Activated B cell treated with CpG ODN at 0.5 μM for 24 hours (primary cell): ENCODE data around the gene PPP1R2C. TPM values are rescaled to one million over a fixed set of nuclear protein-coding genes. Genes with fewer than 3 reads are reported as not detected.

ENCODE experiments used
- ATAC-seq: fragments of 200-7000 bp; cut with Tn5 transposase; one replicate; pipeline ENCODE4 v1.10.0; 2021; ENCODE audit warnings: low read depth, mild to moderate bottlenecking, moderate library complexity
- CTCF ChIA-PET: fragments of 350-600 bp; sonication (Branson Sonifier 250); formaldehyde crosslinking; loops from one replicate; lab custom pipeline; 2021; ENCODE audit warnings: antibody characterized with exemption; lab: Charles Lee
- POLR2A ChIA-PET: fragments of 350-600 bp; sonication (Branson Sonifier 250); formaldehyde crosslinking; loops from one replicate; lab custom pipeline; 2021; ENCODE audit warnings: antibody characterized with exemption; lab: Charles Lee
- DNase-seq: peaks from one replicate; pipeline ENCODE4 v3.0.0; 2022
- H3K27ac Mint-ChIP-seq: one replicate; pipeline ENCODE4 v1.8.0; 2020; ENCODE audit warnings: mixed read lengths
- H3K27me3 Mint-ChIP-seq: one replicate; pipeline ENCODE4 v1.8.0; 2021; ENCODE audit warnings: mixed read lengths
- H3K36me3 Mint-ChIP-seq: one replicate; pipeline ENCODE4 v1.8.0; 2021; ENCODE audit warnings: low read depth, mixed read lengths
- H3K4me1 Mint-ChIP-seq: one replicate; pipeline ENCODE4 v1.8.0; 2021; ENCODE audit warnings: mixed read lengths
- H3K4me3 Mint-ChIP-seq: one replicate; pipeline ENCODE4 v1.8.0; 2020; ENCODE audit warnings: mild to moderate bottlenecking, mixed read lengths
- H3K9me3 Mint-ChIP-seq: one replicate; pipeline ENCODE4 v1.8.0; 2020; ENCODE audit warnings: mixed read lengths
- intact Hi-C: fragments of 100-400 bp; cut with micrococcal nuclease; formaldehyde crosslinking; loops from one replicate; pipeline ENCODE4 v1.15.1; 2024
- total RNA-seq: library from RNA; stranded (reverse); gene quantifications from 2 replicates; pipeline ENCODE4 v1.2.3, GENCODE V29; 2022
- TF ChIP-seq, protein P1 (sequence below): fragments of 200-600 bp; IDR thresholded peaks from one replicate; pipeline ENCODE4 v1.8.0; 2022; ENCODE audit warnings: antibody characterized with exemption, mild to moderate bottlenecking

The PPP1R2C gene
- total RNA-seq, 1 donor from 2014 or later, result not detected

DNA sequence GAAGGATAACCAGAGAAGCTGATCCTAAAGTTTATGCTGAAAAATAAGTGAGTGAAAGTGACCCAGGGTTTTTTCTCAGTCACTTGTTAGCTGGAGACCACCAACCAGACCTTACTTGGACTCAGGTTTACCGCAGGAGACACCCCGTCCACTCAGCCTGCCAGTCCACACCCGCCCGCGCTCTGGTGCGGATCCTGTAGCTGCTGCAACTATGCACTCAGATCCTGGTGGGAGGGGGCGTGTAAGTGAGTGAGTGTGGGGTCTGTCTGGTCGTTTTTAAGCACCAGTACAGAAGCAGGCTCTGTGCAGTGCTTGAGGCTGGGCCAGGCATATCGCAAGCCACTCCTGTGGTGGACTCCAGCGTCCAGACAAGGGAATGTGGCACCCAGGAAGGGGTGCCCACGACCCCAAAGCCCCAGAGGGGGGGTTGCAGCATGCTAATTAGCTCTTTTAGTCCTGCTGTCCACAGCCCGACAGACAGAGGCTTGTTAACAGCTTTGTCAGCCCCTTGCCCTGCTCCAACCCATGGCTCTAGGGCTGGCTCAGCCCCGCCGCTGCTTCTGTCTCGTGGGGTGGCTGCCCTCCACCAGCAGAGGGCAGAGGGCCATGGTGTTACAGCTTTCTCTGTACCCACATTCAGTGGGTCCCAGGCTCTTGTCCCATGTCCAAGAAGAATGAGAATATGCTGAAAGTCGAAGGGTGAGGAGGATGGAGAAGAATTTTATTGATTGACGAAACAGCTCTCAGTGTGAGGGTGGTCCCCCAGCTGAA lies 40.4 kb upstream of the PPP1R2C start:
- H3K27ac Mint-ChIP-seq, result no peak overlapping the region
- H3K9me3 Mint-ChIP-seq, result peaks cover 7% of the 10 kb centered on the region
- H3K27me3 Mint-ChIP-seq, result no peaks in the 10 kb centered on the region
- POLR2A ChIA-PET, result no interaction called here
- H3K4me1 Mint-ChIP-seq, result peaks cover under 1% of the 10 kb centered on the region
- H3K4me3 Mint-ChIP-seq, result no peak overlapping the region
- CTCF ChIA-PET, result no interaction called here
- DNase-seq, result no peak
- no peak for ATAC-seq
- TF ChIP-seq, protein P1, sequence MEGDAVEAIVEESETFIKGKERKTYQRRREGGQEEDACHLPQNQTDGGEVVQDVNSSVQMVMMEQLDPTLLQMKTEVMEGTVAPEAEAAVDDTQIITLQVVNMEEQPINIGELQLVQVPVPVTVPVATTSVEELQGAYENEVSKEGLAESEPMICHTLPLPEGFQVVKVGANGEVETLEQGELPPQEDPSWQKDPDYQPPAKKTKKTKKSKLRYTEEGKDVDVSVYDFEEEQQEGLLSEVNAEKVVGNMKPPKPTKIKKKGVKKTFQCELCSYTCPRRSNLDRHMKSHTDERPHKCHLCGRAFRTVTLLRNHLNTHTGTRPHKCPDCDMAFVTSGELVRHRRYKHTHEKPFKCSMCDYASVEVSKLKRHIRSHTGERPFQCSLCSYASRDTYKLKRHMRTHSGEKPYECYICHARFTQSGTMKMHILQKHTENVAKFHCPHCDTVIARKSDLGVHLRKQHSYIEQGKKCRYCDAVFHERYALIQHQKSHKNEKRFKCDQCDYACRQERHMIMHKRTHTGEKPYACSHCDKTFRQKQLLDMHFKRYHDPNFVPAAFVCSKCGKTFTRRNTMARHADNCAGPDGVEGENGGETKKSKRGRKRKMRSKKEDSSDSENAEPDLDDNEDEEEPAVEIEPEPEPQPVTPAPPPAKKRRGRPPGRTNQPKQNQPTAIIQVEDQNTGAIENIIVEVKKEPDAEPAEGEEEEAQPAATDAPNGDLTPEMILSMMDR, result no peak
- intact Hi-C loops, result no loop called here
- peaks cover 5% of the 10 kb centered on the region for H3K36me3 Mint-ChIP-seq

DNA sequence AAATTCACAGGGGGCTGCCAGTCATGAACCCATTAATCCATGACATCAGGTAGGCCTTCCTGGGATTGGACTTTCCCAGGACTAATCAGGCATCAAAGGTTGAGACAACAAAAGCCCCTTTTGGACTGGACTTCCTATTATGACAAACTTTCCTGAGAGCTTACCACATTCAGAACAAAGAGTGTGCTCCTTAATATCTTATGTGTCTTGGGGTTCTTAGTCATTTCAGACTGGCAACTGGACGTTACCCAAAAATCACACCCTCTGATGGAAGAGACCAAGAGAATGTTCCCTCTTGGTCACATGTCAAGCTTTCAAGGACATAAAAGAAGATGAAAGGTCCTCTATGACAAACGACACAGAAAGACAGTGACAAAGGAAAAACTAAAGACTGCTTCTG lies 31.6 kb upstream of the PPP1R2C start:
- TF ChIP-seq, protein P1, result no peak
- no peak for DNase-seq
- no peak for ATAC-seq
- ChIA-PET CTCF (no interaction called here), POLR2A (no interaction called here)
- Mint-ChIP-seq H3K27ac (no peak overlapping the region), H3K9me3 (peaks cover 3% of the 10 kb centered on the region), H3K4me1 (peaks cover 22% of the 10 kb centered on the region), H3K27me3 (no peaks in the 10 kb centered on the region), H3K4me3 (no peak overlapping the region), H3K36me3 (peaks cover 2% of the 10 kb centered on the region)
- intact Hi-C loops, result no loop called here

DNA sequence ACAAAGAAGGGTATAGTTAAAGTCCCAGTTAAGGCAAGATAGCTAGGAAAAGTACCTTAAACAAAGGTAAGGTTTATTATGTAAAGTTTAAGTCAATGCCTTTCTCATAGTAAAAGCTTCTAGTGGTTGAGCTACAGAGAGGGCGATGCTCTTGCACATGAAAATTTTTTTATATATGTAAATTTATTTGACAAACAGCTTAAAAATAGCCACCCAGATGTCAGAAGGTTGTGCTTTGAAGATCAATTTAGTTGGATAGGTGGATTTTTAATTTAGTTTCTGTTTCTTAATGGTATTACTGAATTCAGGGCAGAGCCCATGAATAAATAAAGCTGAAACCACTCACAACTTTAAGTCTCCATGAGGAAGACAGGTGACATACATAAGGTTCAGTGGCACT lies 29.4 kb upstream of the PPP1R2C start:
- H3K27me3 Mint-ChIP-seq, result no peaks in the 10 kb centered on the region
- POLR2A ChIA-PET, result no interaction called here
- no peak overlapping the region for H3K4me3 Mint-ChIP-seq

DNA sequence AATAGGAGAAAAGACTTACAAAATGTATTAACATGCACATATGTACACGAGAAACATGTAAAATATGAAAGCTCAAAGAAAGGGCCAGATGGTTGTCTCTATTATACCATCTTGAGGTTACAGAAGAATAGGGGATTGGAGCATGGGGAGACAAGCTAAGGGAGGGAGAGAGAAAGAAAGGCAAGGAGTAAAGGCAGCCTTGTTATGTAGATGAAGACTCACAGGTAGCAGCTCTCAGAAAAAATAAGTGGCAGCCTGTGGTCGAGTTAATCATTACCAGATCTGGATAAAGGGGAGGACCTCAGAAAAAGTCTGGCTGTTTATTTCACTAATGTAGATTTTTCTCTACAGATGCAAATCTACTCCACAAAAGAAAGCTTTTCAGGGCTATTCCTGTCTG lies 26.6 kb upstream of the PPP1R2C start:
- CTCF ChIA-PET, result no interaction called here
- H3K36me3 Mint-ChIP-seq, result no peaks in the 10 kb centered on the region
- TF ChIP-seq, protein P1, result no peak

More for the DNA sequence above, 29.4 kb upstream of the PPP1R2C start:
- Mint-ChIP-seq H3K36me3 (no peaks in the 10 kb centered on the region), H3K27ac (no peak overlapping the region), H3K9me3 (no peaks in the 10 kb centered on the region), H3K4me1 (peaks cover 12% of the 10 kb centered on the region)
- intact Hi-C loops, result no loop called here
- CTCF ChIA-PET, result no interaction called here
- DNase-seq (no peak), ATAC-seq (no peak)
- TF ChIP-seq, protein P1, result no peak

DNA sequence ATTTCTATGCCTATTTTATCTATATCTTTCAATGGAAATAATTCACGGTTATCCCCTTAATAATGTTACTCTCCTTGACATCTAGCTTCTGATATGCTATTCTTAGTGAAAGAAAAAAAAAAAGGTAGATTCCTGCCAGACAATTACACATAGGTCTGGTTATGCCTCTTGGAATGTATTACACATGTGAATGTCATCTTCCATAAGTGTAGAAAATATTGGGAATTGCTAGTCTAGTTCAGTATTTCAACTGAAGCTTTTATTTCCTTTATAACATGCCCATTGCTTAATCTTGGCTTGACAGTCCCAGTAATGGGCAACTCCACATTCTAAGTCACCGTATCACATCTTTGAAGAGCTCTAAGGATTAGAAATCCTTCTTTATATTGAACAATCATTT lies 25.4 kb upstream of the PPP1R2C start:
- ATAC-seq (no peak), DNase-seq (no peak)
- Mint-ChIP-seq H3K4me1 (peaks cover 7% of the 10 kb centered on the region), H3K27ac (no peak overlapping the region), H3K4me3 (no peak overlapping the region), H3K27me3 (no peaks in the 10 kb centered on the region), H3K9me3 (no peaks in the 10 kb centered on the region), H3K36me3 (no peaks in the 10 kb centered on the region)
- intact Hi-C loops, result no loop called here
- TF ChIP-seq, protein P1, result no peak
- ChIA-PET CTCF (no interaction called here), POLR2A (no interaction called here)

More for the DNA sequence above, 26.6 kb upstream of the PPP1R2C start:
- POLR2A ChIA-PET, result no interaction called here
- Mint-ChIP-seq H3K4me1 (peaks cover 7% of the 10 kb centered on the region), H3K27me3 (no peaks in the 10 kb centered on the region), H3K9me3 (no peaks in the 10 kb centered on the region), H3K27ac (no peak overlapping the region), H3K4me3 (no peak overlapping the region)
- DNase-seq (no peak), ATAC-seq (no peak)
- intact Hi-C loops, result no loop called here
